ENCODE measurements around the gene FBXO46.
A peak's percentile ranks its signal among the peaks of the same experiment; 100 is the strongest.

FBXO46 gene

DNA sequence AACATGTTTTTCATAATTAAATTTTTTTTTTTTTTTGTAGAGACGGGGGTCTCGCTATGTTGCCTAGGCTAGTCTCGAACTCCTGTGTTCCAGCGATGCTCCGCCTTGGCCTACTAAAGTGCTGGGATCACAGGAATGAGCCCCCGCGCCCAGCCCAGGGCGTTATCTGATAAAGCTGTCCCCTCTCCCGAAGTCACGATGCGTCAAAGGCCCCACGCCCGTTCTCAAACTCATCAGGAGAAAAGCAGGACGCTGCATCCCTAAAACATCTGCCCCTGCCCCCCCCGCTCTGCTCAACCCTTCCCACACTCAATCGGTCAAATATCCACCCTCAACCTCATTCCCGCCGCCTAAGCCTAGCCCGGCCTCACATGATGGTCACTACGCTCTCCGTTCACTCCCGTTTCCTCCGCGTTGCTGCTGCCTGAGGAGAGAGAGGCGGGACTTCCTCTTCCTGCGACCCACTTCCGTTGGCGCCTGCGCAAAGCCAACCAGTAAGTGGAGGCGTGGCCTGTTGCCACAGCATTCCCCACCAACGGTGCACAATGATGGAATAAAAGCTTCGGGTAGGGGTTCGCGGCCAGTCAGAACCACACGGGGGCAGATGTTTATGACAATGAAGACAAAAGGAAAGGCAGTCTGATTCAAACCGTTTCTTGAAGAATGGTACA lies 39.0 kb downstream of the FBXO46 start, which contains the start of gene SNRPD2:
Gene SNRPD2, minus strand, starts transcription at position 438 of the 671 bp plus-strand sequence. Its CDS starts 65 bp downstream, at position 373.
- no peaks in the 10 kb centered on the region; the same call in 1 of the 2 replicates for H3K4me1 ChIP-seq (ENCODE audit: control insufficient read depth, insufficient read depth, low read length)
- H3K4me3 ChIP-seq (ENCODE audit: low read depth, low read length): peak within 1 kb of the TSS; percentile 82
- H3K36me3 ChIP-seq (ENCODE audit: control insufficient read depth in 2 of 2, insufficient read depth in 1 of 2, low read length in 2 of 2): peaks cover 43 to 56% of the 10 kb centered on the region in 2 experiments
- ChIA-PET POLR2A (interaction anchor here (0.5 to 9.9 kb wide), 34 partner anchors 9 to 600 kb away, joined by 3 to 111 read pairs (median 4); partner anchors contain the start of genes CCDC61, DMPK, DMWD and FBXO46), CTCF (interaction anchor here (0.6 to 9.8 kb wide), 16 partner anchors 11 to 316 kb away, joined by 3 to 121 read pairs (median 7); partner anchors contain the start of gene SIX5)
- H3K27ac ChIP-seq (ENCODE audit: extremely low read depth, low read depth, low read length): peak within 1 kb of the TSS; percentile 93
- no peaks in the 10 kb centered on the region for H3K9me3 ChIP-seq (ENCODE audit: control insufficient read depth, insufficient read depth, low read depth, low read length)
- TF ChIP-seq ZNF433 (tag by site-specific recombination; IDR thresholded peaks at IDR 0.05; ENCODE audit: low read depth) (no peak), ZNF76 (tag by site-specific recombination; IDR thresholded peaks at IDR 0.05; ENCODE audit: borderline replicate concordance, low read depth) (peak; percentile 56; the same call in 1 of the 2 replicates), ZNF169 (tag by site-specific recombination; IDR thresholded peaks at IDR 0.05) (peak; percentile 97), ZNF792 (tag by site-specific recombination; IDR thresholded peaks at IDR 0.05) (0 out of 2 replicates have a peak, but pooled peaks have one; percentile 55), ZNF174 (tag by site-specific recombination; IDR thresholded peaks at IDR 0.05) (no peak), ZNF175 (tag by site-specific recombination; IDR thresholded peaks at IDR 0.05) (no peak), ZNF596 (tag by site-specific recombination; IDR thresholded peaks at IDR 0.05) (no peak), ZNF19 (tag by site-specific recombination; IDR thresholded peaks at IDR 0.05; ENCODE audit: low read depth) (no peak), ZNF549 (tag by site-specific recombination; IDR thresholded peaks at IDR 0.05) (no peak), ZBTB8A (tag by site-specific recombination; IDR thresholded peaks at IDR 0.05) (peak; percentile 65; the same call in 1 of the 2 replicates), KLF9 (tag by site-specific recombination; IDR thresholded peaks at IDR 0.05; ENCODE audit: low read depth) (peak; percentile 44), MZF1 (tag by site-specific recombination; IDR thresholded peaks at IDR 0.05; ENCODE audit: borderline replicate concordance) (no peak), ZNF239 (tag by site-specific recombination; IDR thresholded peaks at IDR 0.05) (no peak; the same call in 1 of the 2 replicates), ZNF423 (tag by site-specific recombination; IDR thresholded peaks at IDR 0.05) (no peak), YY2 (tag by site-specific recombination; IDR thresholded peaks at IDR 0.05) (peak; percentile 66; the same call in 1 of the 2 replicates), ZNF404 (tag by site-specific recombination; IDR thresholded peaks at IDR 0.05) (no peak), ZNF830 (tag by site-specific recombination; IDR thresholded peaks at IDR 0.05; ENCODE audit: low read depth) (no peak), ZNF112 (tag by site-specific recombination; IDR thresholded peaks at IDR 0.05) (no peak), EGR2 (tag by site-specific recombination; IDR thresholded peaks at IDR 0.05; ENCODE audit: low read depth) (peak; percentile 73), ZSCAN30 (tag by site-specific recombination; IDR thresholded peaks at IDR 0.05) (no peak), ZNF155 (tag by site-specific recombination; IDR thresholded peaks at IDR 0.05) (no peak)
- TF ChIP-seq, protein P1, sequence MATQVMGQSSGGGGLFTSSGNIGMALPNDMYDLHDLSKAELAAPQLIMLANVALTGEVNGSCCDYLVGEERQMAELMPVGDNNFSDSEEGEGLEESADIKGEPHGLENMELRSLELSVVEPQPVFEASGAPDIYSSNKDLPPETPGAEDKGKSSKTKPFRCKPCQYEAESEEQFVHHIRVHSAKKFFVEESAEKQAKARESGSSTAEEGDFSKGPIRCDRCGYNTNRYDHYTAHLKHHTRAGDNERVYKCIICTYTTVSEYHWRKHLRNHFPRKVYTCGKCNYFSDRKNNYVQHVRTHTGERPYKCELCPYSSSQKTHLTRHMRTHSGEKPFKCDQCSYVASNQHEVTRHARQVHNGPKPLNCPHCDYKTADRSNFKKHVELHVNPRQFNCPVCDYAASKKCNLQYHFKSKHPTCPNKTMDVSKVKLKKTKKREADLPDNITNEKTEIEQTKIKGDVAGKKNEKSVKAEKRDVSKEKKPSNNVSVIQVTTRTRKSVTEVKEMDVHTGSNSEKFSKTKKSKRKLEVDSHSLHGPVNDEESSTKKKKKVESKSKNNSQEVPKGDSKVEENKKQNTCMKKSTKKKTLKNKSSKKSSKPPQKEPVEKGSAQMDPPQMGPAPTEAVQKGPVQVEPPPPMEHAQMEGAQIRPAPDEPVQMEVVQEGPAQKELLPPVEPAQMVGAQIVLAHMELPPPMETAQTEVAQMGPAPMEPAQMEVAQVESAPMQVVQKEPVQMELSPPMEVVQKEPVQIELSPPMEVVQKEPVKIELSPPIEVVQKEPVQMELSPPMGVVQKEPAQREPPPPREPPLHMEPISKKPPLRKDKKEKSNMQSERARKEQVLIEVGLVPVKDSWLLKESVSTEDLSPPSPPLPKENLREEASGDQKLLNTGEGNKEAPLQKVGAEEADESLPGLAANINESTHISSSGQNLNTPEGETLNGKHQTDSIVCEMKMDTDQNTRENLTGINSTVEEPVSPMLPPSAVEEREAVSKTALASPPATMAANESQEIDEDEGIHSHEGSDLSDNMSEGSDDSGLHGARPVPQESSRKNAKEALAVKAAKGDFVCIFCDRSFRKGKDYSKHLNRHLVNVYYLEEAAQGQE (tag by site-specific recombination; IDR thresholded peaks at IDR 0.05): no peak
- TF ChIP-seq, protein P2, sequence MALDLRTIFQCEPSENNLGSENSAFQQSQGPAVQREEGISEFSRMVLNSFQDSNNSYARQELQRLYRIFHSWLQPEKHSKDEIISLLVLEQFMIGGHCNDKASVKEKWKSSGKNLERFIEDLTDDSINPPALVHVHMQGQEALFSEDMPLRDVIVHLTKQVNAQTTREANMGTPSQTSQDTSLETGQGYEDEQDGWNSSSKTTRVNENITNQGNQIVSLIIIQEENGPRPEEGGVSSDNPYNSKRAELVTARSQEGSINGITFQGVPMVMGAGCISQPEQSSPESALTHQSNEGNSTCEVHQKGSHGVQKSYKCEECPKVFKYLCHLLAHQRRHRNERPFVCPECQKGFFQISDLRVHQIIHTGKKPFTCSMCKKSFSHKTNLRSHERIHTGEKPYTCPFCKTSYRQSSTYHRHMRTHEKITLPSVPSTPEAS (tag by site-specific recombination; IDR thresholded peaks at IDR 0.05): no peak
- TF ChIP-seq, protein P3, sequence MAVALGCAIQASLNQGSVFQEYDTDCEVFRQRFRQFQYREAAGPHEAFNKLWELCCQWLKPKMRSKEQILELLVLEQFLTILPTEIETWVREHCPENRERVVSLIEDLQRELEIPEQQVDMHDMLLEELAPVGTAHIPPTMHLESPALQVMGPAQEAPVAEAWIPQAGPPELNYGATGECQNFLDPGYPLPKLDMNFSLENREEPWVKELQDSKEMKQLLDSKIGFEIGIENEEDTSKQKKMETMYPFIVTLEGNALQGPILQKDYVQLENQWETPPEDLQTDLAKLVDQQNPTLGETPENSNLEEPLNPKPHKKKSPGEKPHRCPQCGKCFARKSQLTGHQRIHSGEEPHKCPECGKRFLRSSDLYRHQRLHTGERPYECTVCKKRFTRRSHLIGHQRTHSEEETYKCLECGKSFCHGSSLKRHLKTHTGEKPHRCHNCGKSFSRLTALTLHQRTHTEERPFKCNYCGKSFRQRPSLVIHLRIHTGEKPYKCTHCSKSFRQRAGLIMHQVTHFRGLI (tag by site-specific recombination; IDR thresholded peaks at IDR 0.05): no peak
- TF ChIP-seq, protein P4, sequence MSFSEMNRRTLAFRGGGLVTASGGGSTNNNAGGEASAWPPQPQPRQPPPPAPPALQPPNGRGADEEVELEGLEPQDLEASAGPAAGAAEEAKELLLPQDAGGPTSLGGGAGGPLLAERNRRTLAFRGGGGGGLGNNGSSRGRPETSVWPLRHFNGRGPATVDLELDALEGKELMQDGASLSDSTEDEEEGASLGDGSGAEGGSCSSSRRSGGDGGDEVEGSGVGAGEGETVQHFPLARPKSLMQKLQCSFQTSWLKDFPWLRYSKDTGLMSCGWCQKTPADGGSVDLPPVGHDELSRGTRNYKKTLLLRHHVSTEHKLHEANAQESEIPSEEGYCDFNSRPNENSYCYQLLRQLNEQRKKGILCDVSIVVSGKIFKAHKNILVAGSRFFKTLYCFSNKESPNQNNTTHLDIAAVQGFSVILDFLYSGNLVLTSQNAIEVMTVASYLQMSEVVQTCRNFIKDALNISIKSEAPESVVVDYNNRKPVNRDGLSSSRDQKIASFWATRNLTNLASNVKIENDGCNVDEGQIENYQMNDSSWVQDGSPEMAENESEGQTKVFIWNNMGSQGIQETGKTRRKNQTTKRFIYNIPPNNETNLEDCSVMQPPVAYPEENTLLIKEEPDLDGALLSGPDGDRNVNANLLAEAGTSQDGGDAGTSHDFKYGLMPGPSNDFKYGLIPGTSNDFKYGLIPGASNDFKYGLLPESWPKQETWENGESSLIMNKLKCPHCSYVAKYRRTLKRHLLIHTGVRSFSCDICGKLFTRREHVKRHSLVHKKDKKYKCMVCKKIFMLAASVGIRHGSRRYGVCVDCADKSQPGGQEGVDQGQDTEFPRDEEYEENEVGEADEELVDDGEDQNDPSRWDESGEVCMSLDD (tag by site-specific recombination; IDR thresholded peaks at IDR 0.05): no peak
- TF ChIP-seq, protein P5, sequence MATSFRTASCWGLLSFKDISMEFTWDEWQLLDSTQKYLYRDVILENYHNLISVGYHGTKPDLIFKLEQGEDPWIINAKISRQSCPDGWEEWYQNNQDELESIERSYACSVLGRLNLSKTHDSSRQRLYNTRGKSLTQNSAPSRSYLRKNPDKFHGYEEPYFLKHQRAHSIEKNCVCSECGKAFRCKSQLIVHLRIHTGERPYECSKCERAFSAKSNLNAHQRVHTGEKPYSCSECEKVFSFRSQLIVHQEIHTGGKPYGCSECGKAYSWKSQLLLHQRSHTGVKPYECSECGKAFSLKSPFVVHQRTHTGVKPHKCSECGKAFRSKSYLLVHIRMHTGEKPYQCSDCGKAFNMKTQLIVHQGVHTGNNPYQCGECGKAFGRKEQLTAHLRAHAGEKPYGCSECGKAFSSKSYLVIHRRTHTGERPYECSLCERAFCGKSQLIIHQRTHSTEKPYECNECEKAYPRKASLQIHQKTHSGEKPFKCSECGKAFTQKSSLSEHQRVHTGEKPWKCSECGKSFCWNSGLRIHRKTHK (tag by site-specific recombination; IDR thresholded peaks at IDR 0.05): no peak

All from HEK293 (cell line).